Neuron (in vitro differentiated cells): ENCODE results near the gene FAM53A.

Experiments used
- H2AFZ ChIP-seq: one replicate; pipeline ENCODE4 v1.6.1; 2013; ENCODE audit warnings: low read depth, mild to moderate bottlenecking, inconsistent platforms, low read length, moderate library complexity
- H3K27me3 ChIP-seq: one replicate; pipeline ENCODE4 v1.6.1; 2013; ENCODE audit warnings: low read length; ENCODE audit not compliant: insufficient read depth
- H3K36me3 ChIP-seq: one replicate; pipeline ENCODE4 v1.6.1; 2013; ENCODE audit warnings: low read length; ENCODE audit not compliant: insufficient read depth
- H3K4me1 ChIP-seq: one replicate; pipeline ENCODE4 v1.6.1; 2013; ENCODE audit warnings: low read length; ENCODE audit not compliant: insufficient read depth
- H3K4me3 ChIP-seq: 2 replicates; pipeline ENCODE4 v1.5.1; 2013; ENCODE audit warnings: mild to moderate bottlenecking, low read length, moderate library complexity
- H3K9me3 ChIP-seq: one replicate; pipeline ENCODE4 v1.6.1; 2013; ENCODE audit warnings: low read length

The FAM53A gene

GRCh38 chr4:1721666-1722550 lies 37.8 kb upstream of the FAM53A start:
- peaks cover 31% of the 10 kb centered on the region for H3K4me1 ChIP-seq
- H3K4me3 ChIP-seq: peak overlapping the region; percentile 85
- no peak overlapping the region for H2AFZ ChIP-seq
- no peaks in the 10 kb centered on the region for H3K9me3 ChIP-seq
- H3K36me3 ChIP-seq: peaks cover 41% of the 10 kb centered on the region
- H3K27me3 ChIP-seq: no peaks in the 10 kb centered on the region

GRCh38 chr4:1721003-1721665 lies 37.0 kb upstream of the FAM53A start, which contains the start of the genes TACC3 and TMEM129:
TSS of gene TACC3 (plus strand) at chr4:1721521. CDS start at chr4:1723422, 1,901 bp downstream.
TSS of gene TMEM129 (minus strand) at chr4:1721323. CDS start at chr4:1720837, 486 bp downstream.
- H3K27me3 ChIP-seq: no peaks in the 10 kb centered on the region
- peaks cover 43% of the 10 kb centered on the region for H3K36me3 ChIP-seq

DNA sequence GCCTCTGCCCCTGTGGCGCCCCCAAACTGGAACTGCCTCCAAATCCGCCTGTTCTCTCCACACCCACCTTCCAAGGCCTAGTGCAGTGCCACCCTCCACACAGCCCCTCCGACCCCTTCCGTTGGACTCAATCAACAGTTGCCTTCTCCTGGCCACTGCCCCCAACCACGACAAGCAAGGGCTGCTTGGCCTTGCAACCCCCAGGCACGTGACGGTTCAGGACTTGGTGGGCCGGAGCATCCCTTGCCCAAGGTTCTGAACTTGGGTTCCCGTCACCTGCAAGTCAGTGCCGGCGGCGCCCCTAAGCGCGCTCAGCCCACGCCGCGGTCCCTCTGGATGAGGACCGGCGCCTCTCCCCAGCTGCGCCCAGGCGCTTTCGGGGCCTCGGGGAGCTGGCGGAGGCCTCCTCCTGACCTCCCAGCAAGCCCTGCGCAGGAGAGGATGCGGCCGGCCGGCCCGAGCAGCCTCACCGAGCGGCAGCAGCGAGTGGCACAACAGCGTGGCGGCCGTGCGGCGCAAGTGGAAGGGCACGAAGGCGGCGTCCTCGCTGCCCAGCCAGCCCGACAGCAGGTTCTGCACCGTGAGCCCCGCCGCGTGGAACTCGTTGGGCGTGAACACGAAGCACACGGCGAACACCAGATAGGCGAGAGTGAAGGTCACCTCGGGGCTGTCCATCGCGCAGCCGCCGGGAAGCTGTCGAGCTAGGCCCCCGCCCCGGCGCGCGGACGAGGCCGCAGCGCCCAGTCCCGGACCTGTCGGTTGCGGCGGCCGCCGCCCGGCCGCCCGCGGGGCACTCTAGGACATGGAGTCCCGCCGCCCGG lies 36.3 kb upstream of the FAM53A start:
- H3K27me3 ChIP-seq: no peaks in the 10 kb centered on the region
- peaks cover 31% of the 10 kb centered on the region for H3K4me1 ChIP-seq
- peaks cover 35% of the 10 kb centered on the region for H3K36me3 ChIP-seq
- H2AFZ ChIP-seq: peak overlapping the region; percentile 80
- H3K9me3 ChIP-seq: no peaks in the 10 kb centered on the region
- H3K4me3 ChIP-seq: peak overlapping the region; percentile 98

More at GRCh38 chr4:1721003-1721665, 37.0 kb upstream of the FAM53A start, which contains the start of the genes TACC3 and TMEM129:
- no peaks in the 10 kb centered on the region for H3K9me3 ChIP-seq
- H2AFZ ChIP-seq: peak within 1 kb of the TSS; percentile 80
- peaks cover 31% of the 10 kb centered on the region for H3K4me1 ChIP-seq
- peak within 1 kb of the TSS; percentile 98 for H3K4me3 ChIP-seq

- H3K4me1 ChIP-seq: peaks cover 50% of the 10 kb centered on the region
- no peak overlapping the region for H3K4me3 ChIP-seq
- H3K9me3 ChIP-seq: no peaks in the 10 kb centered on the region
- H3K27me3 ChIP-seq: no peaks in the 10 kb centered on the region
- peaks cover 24% of the 10 kb centered on the region for H3K36me3 ChIP-seq
- no peak overlapping the region for H2AFZ ChIP-seq
These were observed 34.2 kb upstream of the FAM53A start for GRCh38 chr4:1718095-1718850.

DNA sequence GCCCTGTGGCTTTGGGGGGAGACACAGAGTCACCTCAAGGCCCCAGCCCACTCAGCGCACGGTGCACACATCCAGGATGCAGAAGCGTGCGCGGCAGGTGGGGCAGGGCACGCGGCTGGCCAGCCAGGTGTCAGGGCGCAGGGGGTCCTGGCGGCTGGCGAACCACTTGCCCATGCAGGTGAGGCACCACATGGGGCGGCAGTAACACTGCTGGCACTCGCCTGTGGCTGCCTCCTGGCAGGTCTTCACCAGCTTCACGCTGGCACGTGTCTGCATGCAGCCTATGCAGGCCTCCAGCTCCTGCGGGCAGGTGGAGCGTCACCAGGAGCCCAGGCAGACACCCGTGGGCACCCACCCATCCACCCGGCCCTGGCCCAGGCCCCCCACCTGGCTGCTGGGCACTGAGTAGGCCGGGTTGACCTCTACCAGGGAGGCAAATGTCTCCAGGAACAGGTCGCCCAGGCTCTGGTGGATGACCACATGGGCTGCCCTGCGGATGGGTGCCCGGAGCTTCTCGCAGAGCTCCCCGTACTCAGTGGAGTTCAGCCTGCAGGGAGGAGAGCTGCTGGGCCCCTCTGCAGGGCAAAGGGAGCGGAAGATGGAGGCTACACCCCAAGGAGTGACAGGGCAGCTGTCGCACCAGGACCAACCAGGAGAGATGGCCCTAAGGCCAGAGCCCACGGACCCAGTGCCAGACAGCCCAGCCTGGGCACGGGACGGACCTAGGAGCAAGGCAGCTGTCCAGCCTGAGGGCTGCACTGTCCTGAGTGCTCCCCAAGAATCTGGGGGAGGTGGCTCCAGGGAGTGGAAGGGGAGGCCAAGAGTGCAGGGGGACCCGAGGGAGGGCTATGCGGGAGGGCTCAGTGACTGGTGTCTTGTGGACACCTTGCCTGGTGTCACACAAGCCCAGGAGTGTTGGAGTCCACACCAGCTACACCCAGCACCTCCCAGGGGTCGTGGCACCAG lies 33.3 kb upstream of the FAM53A start:
- Histone ChIP-seq H3K9me3 (no peaks in the 10 kb centered on the region), H3K36me3 (peaks cover 21% of the 10 kb centered on the region), H2AFZ (no peak overlapping the region), H3K4me1 (peaks cover 47% of the 10 kb centered on the region), H3K27me3 (no peaks in the 10 kb centered on the region), H3K4me3 (no peak overlapping the region)

- H2AFZ ChIP-seq: no peak overlapping the region
- no peak overlapping the region for H3K4me3 ChIP-seq
- H3K27me3 ChIP-seq: no peaks in the 10 kb centered on the region
- peaks cover 21% of the 10 kb centered on the region for H3K36me3 ChIP-seq
- H3K4me1 ChIP-seq: peaks cover 41% of the 10 kb centered on the region
- no peaks in the 10 kb centered on the region for H3K9me3 ChIP-seq
These were observed 32.2 kb upstream of the FAM53A start for GRCh38 chr4:1716065-1716945.

GRCh38 chr4:1715002-1715758 lies 31.1 kb upstream of the FAM53A start:
- Histone ChIP-seq H3K36me3 (peaks cover 22% of the 10 kb centered on the region), H3K27me3 (no peaks in the 10 kb centered on the region), H3K4me1 (peaks cover 46% of the 10 kb centered on the region), H3K9me3 (no peaks in the 10 kb centered on the region), H2AFZ (no peak overlapping the region), H3K4me3 (no peak overlapping the region)

DNA sequence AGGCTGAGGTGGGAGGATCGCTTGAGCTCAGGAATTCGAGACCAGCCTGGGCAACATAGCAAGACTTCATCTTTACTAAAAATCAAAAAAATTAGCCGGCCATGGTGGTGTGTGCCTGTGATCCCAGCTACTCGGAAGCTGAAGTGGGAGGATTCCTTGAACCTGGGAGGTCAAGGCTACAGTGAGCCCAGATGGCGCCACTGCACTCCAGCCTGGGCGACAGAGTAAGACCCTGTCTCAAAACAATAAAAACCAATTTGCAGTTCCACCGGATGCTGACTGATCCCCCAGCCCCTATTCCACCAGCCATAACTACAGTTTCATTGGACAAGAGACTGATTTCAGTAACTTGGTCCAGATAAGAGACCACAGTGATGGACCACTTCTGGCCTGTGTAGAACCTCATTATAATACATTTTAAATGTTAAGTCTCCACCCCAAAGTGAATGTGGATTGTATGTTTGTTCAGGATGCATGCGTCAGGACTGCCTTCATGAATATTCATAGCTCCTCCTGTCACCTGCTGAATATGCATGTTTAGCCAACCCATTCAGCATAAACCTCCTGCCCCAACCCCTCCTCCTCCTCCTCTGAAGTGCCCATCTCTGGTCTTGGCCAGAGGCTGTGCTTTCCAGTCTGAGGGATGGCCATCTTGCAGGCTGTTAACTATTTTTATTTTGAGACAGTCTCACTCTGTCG lies 30.3 kb upstream of the FAM53A start:
- Histone ChIP-seq H2AFZ (no peak overlapping the region), H3K36me3 (peaks cover 28% of the 10 kb centered on the region), H3K9me3 (no peaks in the 10 kb centered on the region), H3K4me1 (peaks cover 39% of the 10 kb centered on the region), H3K27me3 (no peaks in the 10 kb centered on the region), H3K4me3 (no peak overlapping the region)

- H3K4me3 ChIP-seq: peak overlapping the region; percentile 100
- H3K36me3 ChIP-seq: peaks cover 29% of the 10 kb centered on the region
- H3K27me3 ChIP-seq: no peaks in the 10 kb centered on the region
- peak overlapping the region; percentile 98 for H2AFZ ChIP-seq
- H3K9me3 ChIP-seq: no peaks in the 10 kb centered on the region
- H3K4me1 ChIP-seq: peaks cover 38% of the 10 kb centered on the region
These were observed 29.1 kb upstream of the FAM53A start for GRCh38 chr4:1713003-1713851.
